WI38 (cell line): ENCODE results near the gene SIPA1L3.
A peak's percentile ranks its signal among the peaks of the same experiment; 100 is the strongest.

Source experiments
- H3K4me3 ChIP-seq: 2 replicates; pipeline ENCODE4 v1.5.1; 2011; ENCODE audit warnings: low read depth, mild to moderate bottlenecking, control low read depth, low read length
- TF ChIP-seq, protein P1 (sequence below): IDR thresholded peaks from 2 replicates; pipeline ENCODE4 v1.5.1; 2012; ENCODE audit warnings: low read depth, mild to moderate bottlenecking, control low read depth, low read length

SIPA1L3 gene

GRCh38 chr19:38132781-38133180 lies 225.8 kb downstream of the SIPA1L3 start:
- TF ChIP-seq, protein P1, sequence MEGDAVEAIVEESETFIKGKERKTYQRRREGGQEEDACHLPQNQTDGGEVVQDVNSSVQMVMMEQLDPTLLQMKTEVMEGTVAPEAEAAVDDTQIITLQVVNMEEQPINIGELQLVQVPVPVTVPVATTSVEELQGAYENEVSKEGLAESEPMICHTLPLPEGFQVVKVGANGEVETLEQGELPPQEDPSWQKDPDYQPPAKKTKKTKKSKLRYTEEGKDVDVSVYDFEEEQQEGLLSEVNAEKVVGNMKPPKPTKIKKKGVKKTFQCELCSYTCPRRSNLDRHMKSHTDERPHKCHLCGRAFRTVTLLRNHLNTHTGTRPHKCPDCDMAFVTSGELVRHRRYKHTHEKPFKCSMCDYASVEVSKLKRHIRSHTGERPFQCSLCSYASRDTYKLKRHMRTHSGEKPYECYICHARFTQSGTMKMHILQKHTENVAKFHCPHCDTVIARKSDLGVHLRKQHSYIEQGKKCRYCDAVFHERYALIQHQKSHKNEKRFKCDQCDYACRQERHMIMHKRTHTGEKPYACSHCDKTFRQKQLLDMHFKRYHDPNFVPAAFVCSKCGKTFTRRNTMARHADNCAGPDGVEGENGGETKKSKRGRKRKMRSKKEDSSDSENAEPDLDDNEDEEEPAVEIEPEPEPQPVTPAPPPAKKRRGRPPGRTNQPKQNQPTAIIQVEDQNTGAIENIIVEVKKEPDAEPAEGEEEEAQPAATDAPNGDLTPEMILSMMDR: no peak

DNA sequence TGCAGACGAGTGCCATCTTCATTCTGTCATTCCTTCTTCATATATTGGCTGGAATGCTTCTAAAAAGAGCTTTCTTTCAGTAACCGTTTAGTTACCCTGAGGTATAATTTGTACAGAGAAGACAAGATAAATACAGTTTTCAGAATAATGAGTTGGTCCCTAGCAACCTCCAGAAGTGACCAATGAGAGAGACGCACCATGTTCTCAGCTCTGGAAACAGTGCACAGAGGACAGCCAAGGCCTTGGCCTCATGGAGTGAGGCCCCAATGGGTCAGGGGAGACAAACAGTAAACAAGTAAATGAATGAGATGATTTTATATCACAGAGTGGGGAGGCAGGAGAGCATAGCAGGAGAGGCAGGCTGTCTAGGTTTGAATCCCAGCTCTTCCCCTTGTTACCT lies 226.3 kb downstream of the SIPA1L3 start:
- TF ChIP-seq, protein P1: no peak
- H3K4me3 ChIP-seq: no peak overlapping the region

More at GRCh38 chr19:38132781-38133180, 225.8 kb downstream of the SIPA1L3 start:
- no peak overlapping the region for H3K4me3 ChIP-seq

- TF ChIP-seq, protein P1: peak; percentile 70
- H3K4me3 ChIP-seq: no peak overlapping the region
These were observed 227.6 kb downstream of the SIPA1L3 start for GRCh38 chr19:38134540-38135149.

DNA sequence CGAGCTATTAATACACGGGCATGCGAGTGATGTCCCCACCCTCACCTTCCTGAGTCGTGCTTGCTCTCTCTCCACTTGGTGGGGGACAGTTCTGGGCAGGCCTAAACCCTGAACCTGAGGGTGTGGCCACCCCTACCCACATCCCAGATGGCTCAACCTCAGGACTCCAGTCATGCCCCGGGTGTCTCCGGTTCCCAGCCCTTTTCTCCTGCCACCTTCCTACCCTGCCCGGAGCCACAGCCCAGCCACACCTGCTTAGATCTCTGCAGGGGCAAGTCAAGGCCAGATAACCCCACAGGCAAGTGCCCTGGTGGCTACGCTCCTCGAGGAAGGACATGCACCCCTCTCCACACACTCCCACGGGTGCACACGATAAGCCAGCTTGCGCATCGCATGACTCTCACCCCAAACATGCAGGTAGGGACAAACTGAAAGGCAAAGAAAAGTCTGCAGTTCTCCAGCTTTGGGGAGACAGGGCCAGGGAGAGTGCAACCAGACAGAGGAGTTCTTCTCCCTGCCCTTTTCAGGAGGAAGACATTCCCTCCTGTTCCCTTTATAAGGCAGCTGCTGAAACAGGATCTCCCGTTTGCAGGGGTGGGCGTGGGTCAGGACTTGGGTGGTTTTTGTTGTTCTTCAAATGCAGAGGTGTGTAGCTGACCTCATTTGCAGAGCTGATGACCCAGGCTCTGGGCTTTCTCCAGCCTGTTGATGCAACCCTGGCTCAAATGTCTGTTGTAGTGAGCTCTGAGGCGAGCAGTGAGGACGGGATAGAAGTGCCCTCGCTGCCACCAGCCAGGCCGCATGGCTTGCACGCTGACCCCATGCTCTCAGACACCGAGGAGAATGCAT lies 228.4 kb downstream of the SIPA1L3 start:
- TF ChIP-seq, protein P1: no peak
- no peak overlapping the region for H3K4me3 ChIP-seq

DNA sequence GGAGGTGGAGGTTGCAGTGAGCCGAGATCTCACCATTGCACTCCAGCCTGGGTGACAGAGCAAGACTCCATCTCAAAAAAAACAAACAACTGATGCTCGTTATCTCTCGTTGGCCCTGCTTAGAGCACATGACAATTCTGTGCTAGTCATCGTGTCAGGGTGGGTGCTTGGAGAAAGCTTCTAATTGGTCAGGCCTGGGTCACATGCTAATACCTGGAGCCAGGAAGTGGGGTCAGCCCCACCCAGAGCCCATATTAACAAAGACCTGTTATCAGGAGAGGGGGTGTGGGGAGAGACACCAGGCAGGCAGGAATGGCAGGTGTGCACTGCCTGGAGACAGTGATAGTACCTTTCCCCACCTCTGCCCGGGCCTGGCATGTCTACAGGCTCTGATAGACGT lies 232.1 kb downstream of the SIPA1L3 start:
- no peak overlapping the region for H3K4me3 ChIP-seq
- TF ChIP-seq, protein P1: no peak

DNA sequence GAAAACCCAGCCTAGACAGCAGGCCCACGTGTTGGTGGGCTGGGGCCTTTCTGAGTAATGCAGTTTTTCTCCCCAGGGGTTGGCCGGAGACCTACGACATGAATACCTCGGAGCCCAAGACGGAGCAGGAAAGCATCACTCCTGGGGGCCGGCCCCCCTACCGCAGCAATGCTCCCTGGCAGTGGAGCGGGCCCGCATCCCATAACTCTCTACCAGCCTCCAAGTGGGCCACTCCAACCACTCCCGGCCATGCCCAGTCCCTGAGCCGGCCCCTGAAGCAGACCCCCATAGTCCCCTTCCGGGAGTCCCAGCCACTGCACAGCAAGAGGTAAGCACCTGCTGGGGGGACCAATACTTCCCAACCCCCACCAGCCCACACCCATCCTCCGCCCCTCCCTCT lies 234.1 kb downstream of the SIPA1L3 start:
- no peak overlapping the region for H3K4me3 ChIP-seq
- TF ChIP-seq, protein P1: no peak
